ENCODE results near the gene MED29.

MED29 gene

DNA sequence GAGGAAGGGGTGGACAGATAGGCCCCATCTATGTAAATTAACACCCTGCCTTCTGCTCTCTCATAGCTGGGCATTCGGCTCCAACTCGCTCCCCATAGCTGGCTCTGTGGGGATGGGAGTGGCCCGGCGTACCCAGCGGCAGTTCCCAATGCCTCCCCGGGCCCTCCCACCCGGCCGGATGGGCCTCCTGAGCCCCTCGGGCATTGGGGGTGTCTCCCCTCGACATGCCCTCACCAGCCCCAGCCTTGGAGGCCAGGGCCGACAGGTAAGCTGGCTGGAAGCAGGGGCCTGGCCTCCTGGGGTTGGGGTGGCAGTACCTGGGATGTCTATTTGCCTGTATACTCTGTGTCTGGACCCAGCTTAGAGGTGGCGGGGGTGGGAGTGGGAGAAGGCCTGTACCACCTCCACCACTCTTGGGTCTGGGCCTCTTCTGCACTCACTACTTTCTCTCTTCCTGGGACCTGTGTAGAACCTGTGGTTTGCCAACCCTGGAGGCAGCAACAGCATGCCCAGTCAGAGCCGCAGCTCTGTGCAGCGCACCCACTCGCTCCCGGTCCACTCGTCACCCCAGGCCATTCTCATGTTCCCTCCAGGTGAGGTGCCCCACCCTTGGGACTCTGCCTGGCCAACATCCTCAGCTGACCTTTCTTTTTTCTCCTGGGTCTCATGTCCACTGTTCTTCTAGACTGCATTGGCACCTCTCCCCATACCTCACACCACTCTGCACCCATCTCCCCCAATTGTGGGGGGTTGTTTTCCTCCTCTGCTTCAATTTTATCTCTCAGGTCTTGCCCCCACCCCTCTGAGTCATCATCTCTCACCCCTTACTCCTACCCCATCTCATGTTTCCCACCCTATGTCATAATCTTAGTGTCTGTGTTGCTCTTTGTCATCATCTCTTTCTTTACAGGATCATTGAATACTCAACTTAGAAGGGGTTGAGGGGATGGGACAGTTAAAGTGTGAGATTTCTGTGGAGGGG is 10.4 kb upstream of the MED29 start:
- TF ChIP-seq, protein P1, sequence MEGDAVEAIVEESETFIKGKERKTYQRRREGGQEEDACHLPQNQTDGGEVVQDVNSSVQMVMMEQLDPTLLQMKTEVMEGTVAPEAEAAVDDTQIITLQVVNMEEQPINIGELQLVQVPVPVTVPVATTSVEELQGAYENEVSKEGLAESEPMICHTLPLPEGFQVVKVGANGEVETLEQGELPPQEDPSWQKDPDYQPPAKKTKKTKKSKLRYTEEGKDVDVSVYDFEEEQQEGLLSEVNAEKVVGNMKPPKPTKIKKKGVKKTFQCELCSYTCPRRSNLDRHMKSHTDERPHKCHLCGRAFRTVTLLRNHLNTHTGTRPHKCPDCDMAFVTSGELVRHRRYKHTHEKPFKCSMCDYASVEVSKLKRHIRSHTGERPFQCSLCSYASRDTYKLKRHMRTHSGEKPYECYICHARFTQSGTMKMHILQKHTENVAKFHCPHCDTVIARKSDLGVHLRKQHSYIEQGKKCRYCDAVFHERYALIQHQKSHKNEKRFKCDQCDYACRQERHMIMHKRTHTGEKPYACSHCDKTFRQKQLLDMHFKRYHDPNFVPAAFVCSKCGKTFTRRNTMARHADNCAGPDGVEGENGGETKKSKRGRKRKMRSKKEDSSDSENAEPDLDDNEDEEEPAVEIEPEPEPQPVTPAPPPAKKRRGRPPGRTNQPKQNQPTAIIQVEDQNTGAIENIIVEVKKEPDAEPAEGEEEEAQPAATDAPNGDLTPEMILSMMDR (IDR thresholded peaks at IDR 0.05; ENCODE audit: insufficient read depth, missing control alignments): no peak
- no peak for DNase-seq (ENCODE audit: insufficient read length, low spot score)
- FAIRE-seq: no peak

DNA sequence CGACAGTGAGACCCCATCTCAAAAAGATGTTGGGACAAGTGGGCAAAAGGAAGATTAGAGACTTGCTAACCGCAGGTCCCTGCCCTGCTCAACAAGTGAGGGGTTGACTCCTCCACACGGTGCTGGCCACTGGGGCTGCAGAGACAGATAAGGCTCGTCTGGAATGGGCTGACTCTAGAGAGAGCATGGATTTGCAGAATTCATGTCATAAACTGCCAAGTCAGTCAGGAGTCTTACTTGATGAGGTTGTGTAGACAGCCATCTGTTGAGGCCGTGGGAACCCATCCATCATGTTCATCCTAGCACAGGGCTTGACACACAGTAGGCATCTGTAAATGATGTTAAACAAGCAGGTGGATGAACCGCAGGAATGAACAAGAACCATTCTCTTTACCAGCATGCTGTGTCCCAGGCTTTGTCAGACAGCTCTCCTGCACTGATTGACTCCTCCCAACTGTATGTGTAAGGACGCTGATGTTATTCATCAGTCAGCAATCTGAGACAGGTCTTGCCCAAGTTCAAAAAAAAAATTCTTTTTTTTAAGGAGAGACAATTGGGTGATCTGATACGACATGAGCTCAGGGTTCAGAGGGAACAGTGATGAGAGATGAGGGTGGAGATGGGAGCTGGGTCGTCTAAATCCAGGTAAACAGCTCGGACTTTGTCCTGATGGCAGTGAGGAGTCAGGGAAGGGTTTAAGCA is 9.1 kb upstream of the MED29 start:
- FAIRE-seq (no peak), DNase-seq (ENCODE audit: insufficient read length, low spot score) (no peak)
- TF ChIP-seq, protein P1 (IDR thresholded peaks at IDR 0.05; ENCODE audit: insufficient read depth, missing control alignments): no peak

DNA sequence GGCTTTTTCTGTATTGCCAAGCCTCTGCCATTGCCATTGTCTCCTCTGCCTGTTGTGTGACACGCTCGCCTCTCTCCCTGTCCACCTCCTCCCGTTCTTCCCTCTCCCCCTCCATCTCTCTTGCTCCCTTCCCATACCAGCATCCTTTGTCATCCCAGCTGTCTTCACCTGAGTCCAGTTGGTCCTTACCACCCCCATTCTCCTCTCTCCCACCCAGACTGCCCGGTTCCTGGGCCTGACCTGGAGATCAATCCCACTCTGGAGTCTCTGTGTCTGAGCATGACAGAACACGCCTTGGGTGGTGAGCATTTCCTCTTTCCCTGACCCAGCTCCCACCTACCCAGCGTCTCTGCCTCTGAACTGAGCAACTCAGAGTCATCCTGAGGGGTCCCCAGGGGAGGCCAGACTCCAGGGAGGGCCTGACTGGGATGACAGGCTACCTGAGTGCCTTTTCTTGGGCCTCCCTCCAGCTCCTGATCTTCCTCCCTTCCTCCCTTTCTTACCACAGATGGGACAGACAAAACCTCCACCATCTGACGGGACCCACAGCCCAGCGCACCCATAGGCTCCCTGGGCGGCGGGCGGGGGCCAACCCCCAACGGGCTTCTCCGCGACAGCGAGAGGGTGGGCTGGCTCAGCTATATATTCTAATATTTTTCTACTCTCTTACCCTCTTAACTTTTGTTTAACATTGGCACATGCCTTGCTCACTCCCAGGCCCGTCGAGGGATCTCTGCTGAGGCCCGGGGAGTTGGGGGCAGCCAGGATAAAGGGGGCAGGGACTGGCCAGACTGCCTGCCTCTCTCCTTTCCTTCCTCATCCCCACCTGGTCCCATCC is 8.0 kb upstream of the MED29 start:
- TF ChIP-seq, protein P1 (IDR thresholded peaks at IDR 0.05; ENCODE audit: insufficient read depth, missing control alignments): no peak
- DNase-seq (ENCODE audit: insufficient read length, low spot score) (no peak), FAIRE-seq (no peak)

DNA sequence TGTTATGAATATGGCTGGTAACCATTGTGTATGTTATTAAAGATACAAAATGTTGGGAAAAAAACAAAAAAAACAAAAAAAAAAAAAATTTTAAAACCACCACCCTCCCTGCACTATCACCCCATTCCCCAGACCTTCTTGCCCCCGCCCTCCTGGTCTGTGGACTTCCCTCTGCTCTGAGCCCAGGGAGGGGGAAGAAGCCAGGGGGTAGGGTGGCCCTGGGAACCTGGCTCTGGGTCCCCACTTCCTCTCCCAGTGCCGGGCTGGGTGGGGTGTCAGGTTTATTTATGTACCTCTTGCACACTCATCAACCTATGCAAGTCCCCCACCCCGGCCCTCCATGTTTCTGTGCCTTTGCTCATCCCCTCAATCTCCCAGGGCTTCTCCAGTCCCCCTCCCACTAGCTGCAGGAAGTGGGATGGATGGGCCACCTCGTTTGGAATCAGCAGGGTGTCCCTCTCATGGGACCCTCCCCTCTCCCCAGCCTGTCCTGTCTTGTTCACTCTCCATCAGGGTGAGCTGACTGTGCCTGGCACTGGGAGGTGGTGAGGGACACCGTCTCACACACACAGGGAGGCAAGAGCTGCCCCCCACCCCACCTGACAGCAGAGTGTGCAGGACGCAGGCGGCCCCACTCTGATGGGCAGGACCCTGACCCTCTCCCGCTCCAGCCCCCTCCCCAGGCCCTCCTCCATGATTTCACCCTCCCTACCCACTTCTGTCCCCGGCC is 6.2 kb upstream of the MED29 start:
- DNase-seq (ENCODE audit: insufficient read length, low spot score) (no peak), FAIRE-seq (no peak)
- TF ChIP-seq, protein P1 (IDR thresholded peaks at IDR 0.05; ENCODE audit: insufficient read depth, missing control alignments): no peak

DNA sequence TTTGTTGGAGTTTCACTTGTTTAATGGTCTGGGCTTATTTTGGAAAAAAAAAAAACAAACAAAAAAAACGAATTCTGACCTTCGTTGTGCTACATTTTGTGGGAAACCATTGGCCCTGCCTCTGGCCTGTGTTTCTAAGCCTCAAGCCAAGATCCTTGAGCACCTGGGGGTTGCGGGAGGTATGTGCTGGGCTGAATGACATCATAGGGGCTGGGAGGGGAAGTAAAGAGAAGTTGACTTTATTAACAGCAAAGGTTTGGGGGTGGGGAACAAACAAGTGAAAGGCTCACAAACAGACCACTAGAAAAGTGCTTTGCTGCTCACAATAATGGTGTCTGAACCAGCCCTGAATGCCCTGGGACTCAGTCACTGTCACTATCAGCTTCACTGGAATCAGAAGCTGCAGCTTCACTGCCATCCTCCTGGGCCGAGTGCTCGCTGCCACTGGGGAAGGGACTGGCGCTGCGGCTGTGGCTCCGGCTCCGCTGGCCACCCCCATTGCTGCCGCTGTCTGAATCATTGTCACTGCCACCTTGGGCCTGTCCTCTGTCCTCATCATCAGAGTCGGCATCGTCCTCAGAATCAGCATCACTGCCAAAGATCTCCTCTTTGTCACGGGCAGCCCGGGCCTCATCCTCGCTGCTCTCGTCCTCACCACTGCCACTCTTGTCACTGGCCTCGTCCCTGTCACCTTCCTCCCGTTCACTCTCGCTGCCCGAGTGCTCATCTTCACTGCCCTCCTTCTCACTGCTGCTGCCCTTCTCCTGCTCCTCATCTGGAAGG is 5.4 kb upstream of the MED29 start:
- DNase-seq (ENCODE audit: insufficient read length, low spot score): no peak
- no peak for FAIRE-seq
- TF ChIP-seq, protein P1 (IDR thresholded peaks at IDR 0.05; ENCODE audit: insufficient read depth, missing control alignments): no peak

DNA sequence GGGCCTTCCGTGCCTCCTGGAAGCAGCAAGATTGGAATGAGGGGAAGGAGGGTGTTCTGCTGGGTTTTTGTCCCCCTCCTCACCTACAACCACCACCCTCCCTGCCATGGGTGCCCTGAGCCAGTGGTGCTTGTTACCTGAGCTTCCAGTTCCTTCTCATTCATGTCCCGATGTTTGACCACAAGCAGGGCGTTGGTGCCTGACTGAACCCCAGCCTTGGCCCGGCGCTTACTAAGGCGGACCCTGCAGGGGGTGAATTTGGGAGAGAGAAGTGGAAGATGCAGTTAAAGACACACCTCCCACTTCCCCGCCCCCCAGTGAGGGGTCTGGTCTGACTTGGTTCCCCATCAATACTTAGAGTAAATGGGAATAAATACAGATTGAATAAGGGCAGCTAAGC is 4.6 kb upstream of the MED29 start:
- FAIRE-seq: no peak
- TF ChIP-seq, protein P1 (IDR thresholded peaks at IDR 0.05; ENCODE audit: insufficient read depth, missing control alignments): no peak
- no peak for DNase-seq (ENCODE audit: insufficient read length, low spot score)
